GM12872 (cell line): ENCODE results near the gene CCDC197.
A peak's percentile ranks its signal among the peaks of the same experiment; 100 is the strongest.

Experiments used
- CTCF ChIP-seq: IDR thresholded peaks from 3 replicates; pipeline ENCODE4 v1.5.1; 2011; ENCODE audit warnings: low read depth, mild to moderate bottlenecking, low read length, moderate library complexity; ENCODE audit not compliant: insufficient read depth

The CCDC197 gene

GRCh38 chr14:94029671-94030203, 32.6 kb downstream of the CCDC197 start:
- no peak for TF ChIP-seq CTCF

- TF ChIP-seq CTCF: no peak
Observed at GRCh38 chr14:94030571-94030970, 33.5 kb downstream of the CCDC197 start.

GRCh38 chr14:94031161-94031882, 34.2 kb downstream of the CCDC197 start:
- TF ChIP-seq CTCF: no peak

GRCh38 chr14:94031883-94032279, 34.8 kb downstream of the CCDC197 start:
- no peak for TF ChIP-seq CTCF

GRCh38 chr14:94034886-94035285, 37.8 kb downstream of the CCDC197 start:
- TF ChIP-seq CTCF: no peak

GRCh38 chr14:94036313-94037167, 39.4 kb downstream of the CCDC197 start:
- TF ChIP-seq CTCF: peak; percentile 93

- no peak for TF ChIP-seq CTCF
Observed at GRCh38 chr14:94037954-94038353, 40.9 kb downstream of the CCDC197 start.
